H1 (cell line): Measurements from ENCODE around the gene RBM45. TPM values are rescaled to one million over a fixed set of nuclear protein-coding genes. Genes with fewer than 3 reads are reported as not detected.

Source experiments
- CTCF ChIA-PET: fragments of 300-600 bp; sonication (Branson Sonifier 250); formaldehyde crosslinking; loops from one replicate; lab custom pipeline; 2021; ENCODE audit not compliant: partially characterized antibody; lab: Charles Lee
- POLR2A ChIA-PET: fragments of 300-600 bp; sonication (Branson Sonifier 250); formaldehyde crosslinking; loops from one replicate; lab custom pipeline; 2021; ENCODE audit warnings: inconsistent platforms; ENCODE audit not compliant: partially characterized antibody; lab: Charles Lee
- DNase-seq, 2 experiments: peaks; one replicate each; pipeline versions ENCODE4 v3.0.0 to v3.0.0-alpha.2; 2010 to 2022; ENCODE audit warnings: low spot score in 2 of 2, low read depth in 1 of 2, mixed read lengths in 1 of 2
- FAIRE-seq: peaks from 2 replicates; lab custom pipeline; 2011; peaks lifted over from hg19 to GRCh38; lab: Jason Lieb, UNC
- H2AFZ ChIP-seq: 2 replicates; pipeline ENCODE4 v1.8.1; 2012; ENCODE audit warnings: low read length, inconsistent platforms
- H2AK5ac ChIP-seq: 2 replicates; pipeline ENCODE4 v1.6.1; 2013; ENCODE audit warnings: low read depth, low read length
- H2BK120ac ChIP-seq: replicated peaks from 2 replicates; pipeline ENCODE3; 2013; ENCODE audit warnings: low read depth, low read length, inconsistent platforms
- H2BK12ac ChIP-seq: 2 replicates; pipeline ENCODE4 v1.6.1; 2013; ENCODE audit warnings: low read depth, low read length
- H2BK15ac ChIP-seq: 2 replicates; pipeline ENCODE4 v1.6.1; 2013; ENCODE audit warnings: low read length
- H2BK20ac ChIP-seq: 2 replicates; pipeline ENCODE4 v1.6.1; 2013; ENCODE audit warnings: low read length
- H2BK5ac ChIP-seq: 2 replicates; pipeline ENCODE4 v1.6.1; 2013; ENCODE audit warnings: low read depth, low read length
- H3K14ac ChIP-seq: 2 replicates; pipeline ENCODE4 v1.6.1; 2013; ENCODE audit warnings: inconsistent platforms; ENCODE audit not compliant: insufficient read length
- H3K18ac ChIP-seq: 2 replicates; pipeline ENCODE4 v1.6.1; 2013; ENCODE audit warnings: low read length; ENCODE audit errors: extremely low read depth
- H3K23ac ChIP-seq: 2 replicates; pipeline ENCODE4 v1.6.1; 2013; ENCODE audit warnings: inconsistent platforms; ENCODE audit not compliant: insufficient read length
- H3K23me2 ChIP-seq: 2 replicates; pipeline ENCODE4 v1.6.1; 2013; ENCODE audit warnings: low read depth, low read length
- H3K27ac ChIP-seq: 2 replicates; pipeline ENCODE4 v1.6.1; 2011; ENCODE audit warnings: low read depth, low read length, inconsistent platforms
- H3K27me3 ChIP-seq, 4 experiments: replicated peaks in 1 of 4; 1 replicate in 1 of 4; 2 replicates in 3 of 4; pipeline versions ENCODE4 v1.6.1 to v1.8.1; 2011 to 2013; ENCODE audit warnings: low read length in 3 of 4, mild to moderate bottlenecking in 3 of 4, inconsistent platforms in 2 of 4, mixed read lengths in 2 of 4, moderate library complexity in 1 of 4; ENCODE audit not compliant: control insufficient read depth in 3 of 4, insufficient read depth in 3 of 4; ENCODE audit errors: extremely low read depth in 1 of 4
- H3K36me3 ChIP-seq, 4 experiments: 2 replicates each; pipeline versions ENCODE4 v1.6.1 to v1.8.1; 2011 to 2013; ENCODE audit warnings: mild to moderate bottlenecking in 4 of 4, low read length in 3 of 4, moderate library complexity in 2 of 4, control low read depth in 1 of 4, inconsistent platforms in 1 of 4; ENCODE audit not compliant: insufficient read depth in 4 of 4, control insufficient read depth in 2 of 4
- H3K4ac ChIP-seq: replicated peaks from 2 replicates; pipeline ENCODE3; 2013; ENCODE audit warnings: low read length, low read depth, mixed read lengths, inconsistent platforms; ENCODE audit not compliant: insufficient read length
- H3K4me1 ChIP-seq, 4 experiments: replicated peaks in 1 of 4; 1 replicate in 1 of 4; 2 replicates in 3 of 4; pipeline versions ENCODE4 v1.6.1 to v1.8.1; 2011 to 2013; ENCODE audit warnings: low read length in 3 of 4, inconsistent platforms in 2 of 4, mixed read lengths in 1 of 4; ENCODE audit not compliant: insufficient read depth in 4 of 4, control insufficient read depth in 3 of 4
- H3K4me2 ChIP-seq, 2 experiments: 2 replicates each; pipeline versions ENCODE4 v1.6.1 to v1.8.1; 2011 to 2013; ENCODE audit warnings: low read depth in 2 of 2, low read length in 2 of 2, control low read depth in 1 of 2, inconsistent platforms in 1 of 2, mild to moderate bottlenecking in 1 of 2; ENCODE audit not compliant: insufficient read depth in 1 of 2
- H3K4me3 ChIP-seq, 4 experiments: fragments of 200-600, 300-600 bp in 1 of 4; sonication (generic), shearing (Covaris generic), sonication (Bioruptor Twin) in 1 of 4; 2 replicates each; pipeline versions ENCODE4 v1.5.1 to v1.8.1; 2011 to 2016; ENCODE audit warnings: low read length in 4 of 4, low read depth in 3 of 4, control low read depth in 2 of 4, inconsistent platforms in 2 of 4, mild to moderate bottlenecking in 2 of 4, mixed read lengths in 1 of 4, moderate library complexity in 1 of 4; ENCODE audit not compliant: insufficient read depth in 2 of 4; ENCODE audit errors: extremely low read depth in 1 of 4
- H3K56ac ChIP-seq: replicated peaks from 2 replicates; pipeline ENCODE3; 2013; ENCODE audit warnings: low read depth, mild to moderate bottlenecking, mixed read lengths, low read length, inconsistent platforms; ENCODE audit not compliant: insufficient read length
- H3K79me1 ChIP-seq: 2 replicates; pipeline ENCODE4 v1.6.1; 2013; ENCODE audit warnings: low read depth, low read length, control low read depth
- H3K79me2 ChIP-seq, 2 experiments: 2 replicates each; pipeline versions ENCODE4 v1.6.1 to v1.8.1; 2012 to 2013; ENCODE audit warnings: low read length in 2 of 2, mild to moderate bottlenecking in 2 of 2, inconsistent platforms in 1 of 2; ENCODE audit not compliant: insufficient read depth in 2 of 2, control insufficient read depth in 1 of 2
- H3K9ac ChIP-seq, 4 experiments: replicated peaks in 1 of 4; 1 replicate in 1 of 4; 2 replicates in 3 of 4; pipeline versions ENCODE4 v1.6.1 to v1.8.1; 2011 to 2013; ENCODE audit warnings: low read depth in 3 of 4, low read length in 3 of 4, control low read depth in 2 of 4, mild to moderate bottlenecking in 2 of 4, moderate library complexity in 2 of 4, inconsistent platforms in 1 of 4; ENCODE audit errors: extremely low read depth in 1 of 4
- H3K9me3 ChIP-seq, 2 experiments: 2 replicates each; pipeline versions ENCODE4 v1.6.1 to v1.8.1; 2012 to 2013; ENCODE audit warnings: mild to moderate bottlenecking in 2 of 2, moderate library complexity in 2 of 2, control low read depth in 1 of 2, inconsistent platforms in 1 of 2, low read depth in 1 of 2, low read length in 1 of 2, mixed read lengths in 1 of 2; ENCODE audit not compliant: insufficient read depth in 2 of 2
- H4K20me1 ChIP-seq, 2 experiments: replicated peaks in 1 of 2; 2 replicates each; pipeline versions ENCODE3 to v1.8.1; 2011 to 2013; ENCODE audit warnings: inconsistent platforms in 2 of 2, low read length in 2 of 2, mild to moderate bottlenecking in 1 of 2; ENCODE audit not compliant: insufficient read depth in 2 of 2, control insufficient read depth in 1 of 2
- H4K5ac ChIP-seq: 2 replicates; pipeline ENCODE4 v1.6.1; 2013; ENCODE audit warnings: low read length, low read depth, mixed read lengths, inconsistent platforms; ENCODE audit not compliant: insufficient read length
- H4K8ac ChIP-seq: 2 replicates; pipeline ENCODE4 v1.8.0; 2013; ENCODE audit warnings: mild to moderate bottlenecking, moderate library complexity, low read length, inconsistent platforms; ENCODE audit not compliant: insufficient read depth; ENCODE audit errors: extremely low read depth
- H4K91ac ChIP-seq: replicated peaks from 2 replicates; pipeline ENCODE3; 2013; ENCODE audit warnings: low read length, mixed read lengths, inconsistent platforms; ENCODE audit not compliant: insufficient read length
- BRCA1 ChIP-seq: IDR thresholded peaks from 2 replicates; pipeline ENCODE4 v1.6.1; 2012; ENCODE audit warnings: low read depth, low read length, improper control_type of control experiment
- CBX8 ChIP-seq: fragments of 300-800, 300-1000 bp; sonication (generic); IDR thresholded peaks from 2 replicates; pipeline ENCODE4 v1.7.1; 2016; ENCODE audit warnings: low read depth, low read length, borderline replicate concordance
- CTBP2 ChIP-seq: IDR thresholded peaks from 2 replicates; pipeline ENCODE4 v1.7.0; 2011; ENCODE audit warnings: borderline replicate concordance, mild to moderate bottlenecking, moderate library complexity, mixed read lengths, low read length; ENCODE audit not compliant: insufficient read depth, insufficient read length
- E2F6 ChIP-seq: IDR thresholded peaks from 2 replicates; pipeline ENCODE4 v1.6.1; 2012; ENCODE audit warnings: inconsistent platforms
- HDAC2 ChIP-seq, 2 experiments: fragments of 300-600 bp in 1 of 2; sonication (generic) in 1 of 2; IDR thresholded peaks; 2 replicates each; pipeline ENCODE4 v1.6.1; 2011 to 2012; ENCODE audit warnings: low read depth in 2 of 2, low read length in 2 of 2, mild to moderate bottlenecking in 2 of 2, moderate library complexity in 2 of 2, borderline replicate concordance in 1 of 2, inconsistent platforms in 1 of 2
- KDM4A ChIP-seq: IDR thresholded peaks from one replicate; pipeline ENCODE4 v1.7.1; 2012; ENCODE audit warnings: low read depth, mild to moderate bottlenecking, moderate library complexity, low read length, inconsistent platforms; ENCODE audit not compliant: severe bottlenecking
- KDM5A ChIP-seq: fragments of 200-600 bp; IDR thresholded peaks from 2 replicates; pipeline ENCODE4 v1.7.1; 2012; ENCODE audit warnings: mild to moderate bottlenecking, low read length, inconsistent platforms, mixed read lengths
- NANOG ChIP-seq: IDR thresholded peaks from 2 replicates; pipeline ENCODE4 v1.6.1; 2011; ENCODE audit warnings: low read length, low read depth, mild to moderate bottlenecking, inconsistent platforms; ENCODE audit not compliant: insufficient read depth, poor library complexity, severe bottlenecking
- SAP30 ChIP-seq: fragments of 300-600 bp; sonication (generic); IDR thresholded peaks from 2 replicates; pipeline ENCODE4 v1.7.1; 2012; ENCODE audit warnings: low read length, moderate library complexity, mild to moderate bottlenecking, inconsistent platforms; ENCODE audit not compliant: insufficient read depth, insufficient replicate concordance
- SIN3A ChIP-seq, 2 experiments: IDR thresholded peaks in 1 of 2; conservative IDR thresholded peaks in 1 of 2; 2 replicates each; pipeline ENCODE4 v1.6.1; 2011 to 2012; ENCODE audit warnings: low read length in 2 of 2, improper control_type of control experiment in 1 of 2, low read depth in 1 of 2, mild to moderate bottlenecking in 1 of 2
- SIRT6 ChIP-seq: IDR thresholded peaks from one replicate; pipeline ENCODE4 v1.7.1; 2012; ENCODE audit warnings: low read length, inconsistent platforms
- SP2 ChIP-seq: IDR thresholded peaks from 2 replicates; pipeline ENCODE4 v1.6.1; 2012; ENCODE audit warnings: mild to moderate bottlenecking, low read length, inconsistent platforms
- SRF ChIP-seq: IDR thresholded peaks from 2 replicates; pipeline ENCODE4 v1.6.1; 2011; ENCODE audit warnings: mild to moderate bottlenecking, low read depth, low read length, moderate library complexity
- WGBS, 2 experiments: shearing (Covaris generic) in 1 of 2; methylation state at CpG; one replicate each; pipeline versions ENCODE4 v1.1.6 to v1.1.7; 2013 to 2015; ENCODE audit warnings: low lambda C conversion rate in 2 of 2, mixed read lengths in 2 of 2, inconsistent platforms in 1 of 2, low coverage in 1 of 2, missing lambda C conversion rate in 1 of 2; ENCODE audit not compliant: insufficient replicate concordance in 2 of 2, insufficient coverage in 1 of 2, insufficient read length in 1 of 2; ENCODE audit errors: extremely low coverage in 1 of 2, missing lambda C conversion rate in 1 of 2; 5-methylcytosine and 5-hydroxymethylcytosine counted together
- polyA plus RNA-seq, 7 experiments: library from polyadenylated mRNA; depleted of rRNA in 3 of 7; stranded (reverse) in 5 of 7; unstranded in 2 of 7; fragments of >200 nt in 5 of 7; fragments of 200-250 nt in 2 of 7; gene quantifications; 1 replicate in 5 of 7; 2 replicates in 1 of 7; 4 replicates in 1 of 7; pipeline versions ENCODE4 v1.2.1 to v1.2.3, GENCODE V29; 2011 to 2013; ENCODE audit warnings: missing spikeins in 2 of 7, mixed read lengths in 2 of 7
- total RNA-seq: library from RNA; stranded (reverse); fragmentation: NEBNext Ultra II Directional; extraction: Animal tissue kit (Norgen Biotek cat#: 25700); gene quantifications from 2 replicates; pipeline ENCODE4 v1.2.1, GENCODE V29; 2021

RBM45 gene
- total and polyA plus RNA-seq, 2 of the 8 experiments (the other 6 are each of a cell fraction or from before 2014, with no cell fraction given): 4.7 to 10.4 TPM

- POLR2A ChIA-PET: interaction anchor here (0.6 kb wide), 1 partner anchor 129 kb away, joined by 4 read pairs; no protein-coding TSS in a partner anchor
- CTCF ChIA-PET: interaction anchor here (0.8 to 2.7 kb wide), 5 partner anchors 19 to 239 kb away, joined by 3 to 10 read pairs (median 4); no protein-coding TSS in a partner anchor
- Histone ChIP-seq H4K8ac (no peak overlapping the region), H3K56ac (no peak overlapping the region), H2BK15ac (no peak overlapping the region), H2AK5ac (no peak overlapping the region), H2BK120ac (no peak overlapping the region), H3K4me2 (no peak overlapping the region), H2BK12ac (no peak overlapping the region), H3K23me2 (no peaks in the 10 kb centered on the region), H3K4me1 (no peaks in the 10 kb centered on the region), H2BK20ac (no peak overlapping the region), H3K18ac (no peak overlapping the region), H3K14ac (no peak overlapping the region), H4K5ac (no peak overlapping the region), H3K27me3 (no peaks in the 10 kb centered on the region), H4K91ac (no peak overlapping the region), H3K36me3 (no peaks in the 10 kb centered on the region), H3K79me2 (no peaks in the 10 kb centered on the region), H2BK5ac (no peak overlapping the region), H3K4me3 (no peak overlapping the region), H2AFZ (no peak overlapping the region), H3K27ac (no peak overlapping the region), H4K20me1 (no peaks in the 10 kb centered on the region), H3K23ac (no peak overlapping the region), H3K9ac (no peak overlapping the region), H3K79me1 (no peaks in the 10 kb centered on the region), H3K4ac (no peak overlapping the region), H3K9me3 (peaks cover 0 to 2% of the 10 kb centered on the region in 2 experiments; a peak in 1 of 4 replicates)
- DNase-seq (no peak), FAIRE-seq (no peak)
- WGBS, 2 experiments: 47% methylated on average over 1 of the region's 1 CpG; no CpG with 5 or more reads in 1 of the 2 experiments
- TF ChIP-seq SAP30: no peak
- no peak for TF ChIP-seq SIN3A (conservative IDR thresholded peaks at IDR 0.05 in 1 of 2, IDR thresholded peaks at IDR 0.05 in 1 of 2; ENCODE audit: low read depth in 1 of 2, low read length in 2 of 2)
- TF ChIP-seq HDAC2 (IDR thresholded peaks at IDR 0.05; ENCODE audit: borderline replicate concordance in 1 of 2, low read depth in 2 of 2, low read length in 2 of 2): no peak
- TF ChIP-seq KDM4A: no peak
- no peak for TF ChIP-seq SIRT6
- no peak for TF ChIP-seq CBX8
- no peak for TF ChIP-seq BRCA1
- no peak for TF ChIP-seq E2F6
- no peak for TF ChIP-seq SRF
- TF ChIP-seq CTBP2: no peak
- TF ChIP-seq NANOG: no peak
- TF ChIP-seq SP2: no peak
- no peak for TF ChIP-seq KDM5A
Measured at GRCh38 chr2:178152977-178153376, 40.7 kb downstream of the RBM45 start.
